Liver (tissue), 9 donors: ENCODE data around the gene MYOM3. TPM values are rescaled to one million over a fixed set of nuclear protein-coding genes. Genes with fewer than 3 reads are reported as not detected.
A peak's percentile ranks its signal among the peaks of the same experiment; 100 is the strongest.

Experiments used
- DNase-seq: peaks from one replicate; pipeline ENCODE4 v3.0.0-alpha.2; 2017; ENCODE audit warnings: low spot score
- H3K27ac ChIP-seq, 2 donors: one replicate each; pipeline ENCODE4 v1.7.0; 2013; ENCODE audit warnings: inconsistent platforms in 2 of 2, low read length in 2 of 2, control low read depth in 1 of 2, low read depth in 1 of 2, mild to moderate bottlenecking in 1 of 2
- H3K27me3 ChIP-seq, 4 donors: one replicate each; pipeline versions ENCODE4 v1.6.1 to v1.7.0; 2013; ENCODE audit warnings: low read length in 3 of 4, inconsistent platforms in 1 of 4, mild to moderate bottlenecking in 1 of 4, moderate library complexity in 1 of 4; ENCODE audit not compliant: control insufficient read depth in 4 of 4, insufficient read depth in 4 of 4
- H3K36me3 ChIP-seq, 4 donors: one replicate each; pipeline versions ENCODE4 v1.6.1 to v1.7.0; 2013; ENCODE audit warnings: low read length in 3 of 4, mild to moderate bottlenecking in 3 of 4, low read depth in 1 of 4, moderate library complexity in 1 of 4; ENCODE audit not compliant: control insufficient read depth in 4 of 4, insufficient read depth in 3 of 4
- H3K4me1 ChIP-seq, 4 donors: one replicate each; pipeline versions ENCODE4 v1.6.1 to v1.7.0; 2013; ENCODE audit warnings: low read length in 3 of 4, mild to moderate bottlenecking in 3 of 4, moderate library complexity in 1 of 4; ENCODE audit not compliant: control insufficient read depth in 4 of 4, insufficient read depth in 4 of 4
- H3K4me3 ChIP-seq, 3 donors: one replicate each; pipeline versions ENCODE4 v1.6.1 to v1.7.0; 2013; ENCODE audit warnings: low read length in 3 of 3, control low read depth in 1 of 3, low read depth in 1 of 3, mild to moderate bottlenecking in 1 of 3
- H3K9ac ChIP-seq, 2 donors: one replicate each; pipeline ENCODE4 v1.7.0; 2013; ENCODE audit warnings: low read length in 2 of 2, mild to moderate bottlenecking in 2 of 2, moderate library complexity in 2 of 2, control low read depth in 1 of 2, low read depth in 1 of 2
- H3K9me3 ChIP-seq, 4 donors: one replicate each; pipeline versions ENCODE4 v1.6.1 to v1.7.0; 2013; ENCODE audit warnings: low read length in 3 of 4; ENCODE audit not compliant: control insufficient read depth in 4 of 4
- EGR1 ChIP-seq, 2 donors: IDR thresholded peaks; 2 replicates each; pipeline ENCODE4 v1.6.1; 2016 to 2018; ENCODE audit warnings: antibody characterized with exemption in 2 of 2, low read depth in 2 of 2
- FOXA1 ChIP-seq: IDR thresholded peaks from 2 replicates; pipeline ENCODE4 v1.6.1; 2016; ENCODE audit warnings: antibody characterized with exemption
- FOXA2 ChIP-seq: IDR thresholded peaks from 2 replicates; pipeline ENCODE4 v1.6.1; 2016; ENCODE audit warnings: antibody characterized with exemption
- GABPA ChIP-seq, 2 donors: IDR thresholded peaks in 1 of 2; conservative IDR thresholded peaks in 1 of 2; 2 replicates each; pipeline ENCODE4 v1.6.1; 2016; ENCODE audit warnings: antibody characterized with exemption in 2 of 2, mild to moderate bottlenecking in 1 of 2, moderate library complexity in 1 of 2
- HNF4A ChIP-seq, 2 donors: conservative IDR thresholded peaks; 2 replicates each; pipeline ENCODE4 v1.6.1; 2016; ENCODE audit warnings: antibody characterized with exemption in 2 of 2, mild to moderate bottlenecking in 2 of 2
- HNF4G ChIP-seq: IDR thresholded peaks from 2 replicates; pipeline ENCODE4 v1.6.1; 2016; ENCODE audit warnings: antibody characterized with exemption
- JUND ChIP-seq, 2 donors: IDR thresholded peaks; 2 replicates each; pipeline ENCODE4 v1.6.1; 2016; ENCODE audit warnings: antibody characterized with exemption in 2 of 2
- NR2F2 ChIP-seq: IDR thresholded peaks from 2 replicates; pipeline ENCODE4 v1.6.1; 2016; ENCODE audit warnings: antibody characterized with exemption
- RAD21 ChIP-seq, 2 donors: IDR thresholded peaks; 2 replicates each; pipeline ENCODE4 v1.6.1; 2016; ENCODE audit warnings: antibody characterized with exemption in 2 of 2, mild to moderate bottlenecking in 2 of 2
- RXRA ChIP-seq, 2 donors: IDR thresholded peaks; 2 replicates each; pipeline ENCODE4 v1.6.1; 2017 to 2018; ENCODE audit warnings: antibody characterized with exemption in 2 of 2, mild to moderate bottlenecking in 1 of 2
- TAF1 ChIP-seq: conservative IDR thresholded peaks from 2 replicates; pipeline ENCODE4 v1.6.1; 2016; ENCODE audit warnings: antibody characterized with exemption, mild to moderate bottlenecking
- YY1 ChIP-seq: IDR thresholded peaks from 2 replicates; pipeline ENCODE4 v1.6.1; 2016; ENCODE audit warnings: antibody characterized with exemption, mild to moderate bottlenecking
- WGBS: extraction: QIAGEN DNeasy Blood & Tissue Kit; methylation state at CpG from one replicate; pipeline ENCODE4 v1.1.7; 2013; 5-methylcytosine and 5-hydroxymethylcytosine counted together
- polyA plus RNA-seq, 2 donors: library from polyadenylated mRNA; stranded (reverse) in 1 of 2; unstranded in 1 of 2; fragments of 200-250 nt in 1 of 2; fragments of >200 nt in 1 of 2; fragmentation: Nextera tagmentation in 1 of 2; extraction: Ambion mirVana in 1 of 2; gene quantifications; one replicate each; pipeline versions ENCODE4 v1.2.1 to v1.2.3, GENCODE V29; 2013 to 2015
- total RNA-seq, 2 donors: library from RNA; depleted of rRNA; stranded (reverse); fragments of >200 nt; gene quantifications; one replicate each; pipeline ENCODE4 v1.2.3, GENCODE V29; 2014
- TF ChIP-seq, protein P1 (sequence below): fragments of 150-350 bp; IDR thresholded peaks from 2 replicates; pipeline ENCODE4 v1.5.1; 2017; ENCODE audit warnings: improper control_type of control experiment, low read depth, low read length; ENCODE audit not compliant: missing input control
- TF ChIP-seq, protein P2 (sequence below): IDR thresholded peaks from 2 replicates; pipeline ENCODE4 v1.6.1; 2016; ENCODE audit warnings: antibody characterized with exemption, mild to moderate bottlenecking
- TF ChIP-seq, protein P3 (sequence below): IDR thresholded peaks from 2 replicates; pipeline ENCODE4 v1.6.1; 2016; ENCODE audit warnings: antibody characterized with exemption
- TF ChIP-seq, protein P4 (sequence below): IDR thresholded peaks from 2 replicates; pipeline ENCODE4 v1.6.1; 2016; ENCODE audit warnings: antibody characterized with exemption
- TF ChIP-seq, protein P5 (sequence below): IDR thresholded peaks from 2 replicates; pipeline ENCODE4 v1.6.1; 2016; ENCODE audit warnings: antibody characterized with exemption
- donor health status: healthy.
- donor health status: healthy.
- donor health status: healthy.
- donor health status: healthy.
- donor health status: healthy.

MYOM3 gene
- total and polyA plus RNA-seq, 4 donors = 0.01 to 0.17 (median 0.05) TPM; not detected in 1

DNA sequence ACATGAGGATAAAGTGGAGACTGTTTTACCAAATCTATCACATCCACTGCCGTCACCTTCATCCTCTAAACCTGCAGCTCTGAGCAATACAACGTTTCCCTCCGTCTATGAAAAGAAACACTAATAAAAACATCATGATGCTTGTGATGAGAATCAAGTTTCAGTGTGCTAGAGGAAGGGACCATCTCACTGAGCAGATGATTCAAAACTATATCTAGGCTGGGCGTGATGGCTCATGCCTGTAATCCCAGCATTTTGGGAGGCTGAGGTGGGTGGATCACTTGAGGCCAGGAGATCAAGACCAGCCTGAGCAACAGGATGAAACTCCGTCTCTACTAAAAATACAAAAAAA, 14.7 kb upstream of the MYOM3 start:
- no peak for DNase-seq
- Histone ChIP-seq H3K36me3 (peaks cover 0 to 3% (median 0%) of the 10 kb centered on the region in 4 donors), H3K4me1 (peaks cover 5 to 26% (median 17%) of the 10 kb centered on the region in 4 donors), H3K4me3 (no peak overlapping the region), H3K27me3 (no peaks in the 10 kb centered on the region), H3K9ac (no peak overlapping the region), H3K27ac (peak overlapping the region in 1 of 2 donors; percentile 5), H3K9me3 (peaks cover 0 to 7% (median 0%) of the 10 kb centered on the region in 4 donors)
- 87% methylated on average over 5 of the region's 5 CpGs for WGBS
- TF ChIP-seq NR2F2 (no peak), RAD21 (IDR thresholded peaks at IDR 0.05) (no peak), FOXA2 (no peak), JUND (IDR thresholded peaks at IDR 0.05) (no peak), HNF4A (conservative IDR thresholded peaks at IDR 0.05) (no peak), GABPA (IDR thresholded peaks at IDR 0.05 in 1 of 2, conservative IDR thresholded peaks at IDR 0.05 in 1 of 2) (no peak), RXRA (IDR thresholded peaks at IDR 0.05) (no peak), TAF1 (no peak), YY1 (no peak), FOXA1 (no peak), HNF4G (no peak), EGR1 (IDR thresholded peaks at IDR 0.05; ENCODE audit: low read depth in 2 of 2) (no peak)
- TF ChIP-seq, protein P1, sequence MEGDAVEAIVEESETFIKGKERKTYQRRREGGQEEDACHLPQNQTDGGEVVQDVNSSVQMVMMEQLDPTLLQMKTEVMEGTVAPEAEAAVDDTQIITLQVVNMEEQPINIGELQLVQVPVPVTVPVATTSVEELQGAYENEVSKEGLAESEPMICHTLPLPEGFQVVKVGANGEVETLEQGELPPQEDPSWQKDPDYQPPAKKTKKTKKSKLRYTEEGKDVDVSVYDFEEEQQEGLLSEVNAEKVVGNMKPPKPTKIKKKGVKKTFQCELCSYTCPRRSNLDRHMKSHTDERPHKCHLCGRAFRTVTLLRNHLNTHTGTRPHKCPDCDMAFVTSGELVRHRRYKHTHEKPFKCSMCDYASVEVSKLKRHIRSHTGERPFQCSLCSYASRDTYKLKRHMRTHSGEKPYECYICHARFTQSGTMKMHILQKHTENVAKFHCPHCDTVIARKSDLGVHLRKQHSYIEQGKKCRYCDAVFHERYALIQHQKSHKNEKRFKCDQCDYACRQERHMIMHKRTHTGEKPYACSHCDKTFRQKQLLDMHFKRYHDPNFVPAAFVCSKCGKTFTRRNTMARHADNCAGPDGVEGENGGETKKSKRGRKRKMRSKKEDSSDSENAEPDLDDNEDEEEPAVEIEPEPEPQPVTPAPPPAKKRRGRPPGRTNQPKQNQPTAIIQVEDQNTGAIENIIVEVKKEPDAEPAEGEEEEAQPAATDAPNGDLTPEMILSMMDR = no peak
- TF ChIP-seq, protein P2, sequence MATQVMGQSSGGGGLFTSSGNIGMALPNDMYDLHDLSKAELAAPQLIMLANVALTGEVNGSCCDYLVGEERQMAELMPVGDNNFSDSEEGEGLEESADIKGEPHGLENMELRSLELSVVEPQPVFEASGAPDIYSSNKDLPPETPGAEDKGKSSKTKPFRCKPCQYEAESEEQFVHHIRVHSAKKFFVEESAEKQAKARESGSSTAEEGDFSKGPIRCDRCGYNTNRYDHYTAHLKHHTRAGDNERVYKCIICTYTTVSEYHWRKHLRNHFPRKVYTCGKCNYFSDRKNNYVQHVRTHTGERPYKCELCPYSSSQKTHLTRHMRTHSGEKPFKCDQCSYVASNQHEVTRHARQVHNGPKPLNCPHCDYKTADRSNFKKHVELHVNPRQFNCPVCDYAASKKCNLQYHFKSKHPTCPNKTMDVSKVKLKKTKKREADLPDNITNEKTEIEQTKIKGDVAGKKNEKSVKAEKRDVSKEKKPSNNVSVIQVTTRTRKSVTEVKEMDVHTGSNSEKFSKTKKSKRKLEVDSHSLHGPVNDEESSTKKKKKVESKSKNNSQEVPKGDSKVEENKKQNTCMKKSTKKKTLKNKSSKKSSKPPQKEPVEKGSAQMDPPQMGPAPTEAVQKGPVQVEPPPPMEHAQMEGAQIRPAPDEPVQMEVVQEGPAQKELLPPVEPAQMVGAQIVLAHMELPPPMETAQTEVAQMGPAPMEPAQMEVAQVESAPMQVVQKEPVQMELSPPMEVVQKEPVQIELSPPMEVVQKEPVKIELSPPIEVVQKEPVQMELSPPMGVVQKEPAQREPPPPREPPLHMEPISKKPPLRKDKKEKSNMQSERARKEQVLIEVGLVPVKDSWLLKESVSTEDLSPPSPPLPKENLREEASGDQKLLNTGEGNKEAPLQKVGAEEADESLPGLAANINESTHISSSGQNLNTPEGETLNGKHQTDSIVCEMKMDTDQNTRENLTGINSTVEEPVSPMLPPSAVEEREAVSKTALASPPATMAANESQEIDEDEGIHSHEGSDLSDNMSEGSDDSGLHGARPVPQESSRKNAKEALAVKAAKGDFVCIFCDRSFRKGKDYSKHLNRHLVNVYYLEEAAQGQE = no peak
- TF ChIP-seq, protein P3, sequence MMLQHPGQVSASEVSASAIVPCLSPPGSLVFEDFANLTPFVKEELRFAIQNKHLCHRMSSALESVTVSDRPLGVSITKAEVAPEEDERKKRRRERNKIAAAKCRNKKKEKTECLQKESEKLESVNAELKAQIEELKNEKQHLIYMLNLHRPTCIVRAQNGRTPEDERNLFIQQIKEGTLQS = no peak
- TF ChIP-seq, protein P4, sequence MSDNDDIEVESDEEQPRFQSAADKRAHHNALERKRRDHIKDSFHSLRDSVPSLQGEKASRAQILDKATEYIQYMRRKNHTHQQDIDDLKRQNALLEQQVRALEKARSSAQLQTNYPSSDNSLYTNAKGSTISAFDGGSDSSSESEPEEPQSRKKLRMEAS = no peak
- TF ChIP-seq, protein P5, sequence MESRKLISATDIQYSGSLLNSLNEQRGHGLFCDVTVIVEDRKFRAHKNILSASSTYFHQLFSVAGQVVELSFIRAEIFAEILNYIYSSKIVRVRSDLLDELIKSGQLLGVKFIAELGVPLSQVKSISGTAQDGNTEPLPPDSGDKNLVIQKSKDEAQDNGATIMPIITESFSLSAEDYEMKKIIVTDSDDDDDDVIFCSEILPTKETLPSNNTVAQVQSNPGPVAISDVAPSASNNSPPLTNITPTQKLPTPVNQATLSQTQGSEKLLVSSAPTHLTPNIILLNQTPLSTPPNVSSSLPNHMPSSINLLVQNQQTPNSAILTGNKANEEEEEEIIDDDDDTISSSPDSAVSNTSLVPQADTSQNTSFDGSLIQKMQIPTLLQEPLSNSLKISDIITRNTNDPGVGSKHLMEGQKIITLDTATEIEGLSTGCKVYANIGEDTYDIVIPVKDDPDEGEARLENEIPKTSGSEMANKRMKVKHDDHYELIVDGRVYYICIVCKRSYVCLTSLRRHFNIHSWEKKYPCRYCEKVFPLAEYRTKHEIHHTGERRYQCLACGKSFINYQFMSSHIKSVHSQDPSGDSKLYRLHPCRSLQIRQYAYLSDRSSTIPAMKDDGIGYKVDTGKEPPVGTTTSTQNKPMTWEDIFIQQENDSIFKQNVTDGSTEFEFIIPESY = no peak
